ENCODE data around the gene ZBTB7C. TPM values are rescaled to one million over a fixed set of nuclear protein-coding genes. Genes with fewer than 3 reads are reported as not detected.

The ZBTB7C gene
- total RNA-seq, 1 experiment from 2014 or later: 0.18 TPM

DNA sequence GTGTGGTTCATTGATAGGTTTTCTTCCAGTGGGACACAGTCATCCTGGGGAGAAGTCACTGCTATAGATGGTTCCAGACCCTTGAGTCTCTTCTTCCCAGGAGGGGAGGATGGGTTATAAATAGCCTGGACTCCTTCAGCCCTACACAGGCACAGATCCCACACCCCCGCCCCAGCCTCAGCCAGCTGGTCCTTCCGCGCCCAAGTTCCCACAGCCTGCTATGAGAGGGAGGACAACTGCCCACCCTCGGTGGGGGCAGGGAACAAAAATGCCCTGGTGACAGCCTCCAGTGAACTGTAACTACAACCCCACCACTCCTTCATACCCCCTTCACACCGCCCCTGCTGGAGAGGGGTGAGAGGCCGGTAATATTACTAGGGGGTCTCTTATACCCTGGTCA is 3.2 kb downstream of the ZBTB7C start:
- POLR2A ChIA-PET: no interaction called here
- CTCF ChIA-PET: no interaction called here
- no peak for DNase-seq
- H3K36me3 ChIP-seq (ENCODE audit: control insufficient read depth, insufficient read depth, low read length): no peaks in the 10 kb centered on the region
- TF ChIP-seq CTCF (IDR thresholded peaks at IDR 0.05; ENCODE audit: insufficient read depth in 1 of 2, low read depth in 1 of 2, low read length in 1 of 2, severe bottlenecking in 1 of 2, unreplicated experiment in 1 of 2): no peak
- intact Hi-C loops (cut with micrococcal nuclease; ENCODE audit: unreplicated experiment): no loop called here
- peaks cover 17% of the 10 kb centered on the region for H3K27me3 Mint-ChIP-seq (ENCODE audit: insufficient read depth, unreplicated experiment)
- no peak overlapping the region for H3K27ac Mint-ChIP-seq (ENCODE audit: unreplicated experiment)
- H3K9me3 ChIP-seq: no peaks in the 10 kb centered on the region
- 0 out of 2 replicates have a peak, but pooled peaks cover 2% of the 10 kb centered on the region for H3K27me3 ChIP-seq (replicated peaks; ENCODE audit: control insufficient read depth, insufficient read depth, low read length)
- no peaks in the 10 kb centered on the region for H3K4me1 Mint-ChIP-seq (ENCODE audit: low read depth, unreplicated experiment)
- no peak overlapping the region for H3K4me3 ChIP-seq (ENCODE audit: low read depth, low read length)
- H3K4me1 ChIP-seq: no peaks in the 10 kb centered on the region
- no peak overlapping the region for H3K4me3 Mint-ChIP-seq (ENCODE audit: unreplicated experiment)
- H3K36me3 Mint-ChIP-seq (ENCODE audit: insufficient read depth, unreplicated experiment): no peaks in the 10 kb centered on the region
- no peaks in the 10 kb centered on the region for H3K9me3 Mint-ChIP-seq (ENCODE audit: unreplicated experiment)
- BruUV-seq (replicated peaks): no TSS peak

DNA sequence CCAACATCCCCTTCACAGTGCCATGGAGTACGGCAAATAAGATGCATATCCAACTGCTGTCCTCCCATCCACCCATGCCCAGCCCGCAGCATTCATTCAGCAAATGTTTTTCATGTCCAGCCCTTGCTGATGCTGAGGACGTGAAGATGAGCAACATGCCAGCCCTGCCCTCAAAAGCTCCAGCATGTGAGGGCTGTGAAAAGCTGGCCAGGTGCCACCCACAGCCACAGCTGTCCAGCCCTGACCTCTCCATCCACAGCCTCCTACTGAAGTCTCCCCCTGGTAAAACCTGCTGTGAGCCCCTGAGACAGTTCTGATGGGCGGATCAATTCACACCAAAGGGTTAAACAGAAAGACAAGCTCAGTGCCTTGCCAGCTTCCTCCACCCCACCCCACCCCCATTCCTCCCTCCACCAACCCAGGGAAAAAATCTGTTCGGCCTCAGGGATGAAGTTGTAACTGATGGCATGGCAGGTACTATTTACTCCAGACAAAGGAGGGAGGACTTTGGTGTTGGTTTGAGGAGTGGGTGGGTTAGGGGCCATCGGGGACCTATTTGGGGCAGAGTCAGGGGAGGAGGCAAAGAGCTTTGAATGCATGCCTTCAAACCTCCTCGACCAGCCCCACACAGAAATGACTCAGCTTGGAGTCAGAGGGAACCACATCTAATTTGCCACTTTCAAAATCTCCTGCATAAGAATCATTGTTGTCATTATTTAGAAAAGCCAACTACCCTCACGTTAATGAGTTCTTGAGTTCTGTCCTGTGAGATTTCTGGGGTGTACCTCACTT is 4.3 kb downstream of the ZBTB7C start:
- no peak for DNase-seq
- BruUV-seq (replicated peaks): no TSS peak
- ChIA-PET CTCF (no interaction called here), POLR2A (no interaction called here)
- Histone ChIP-seq H3K4me1 (no peaks in the 10 kb centered on the region), H3K4me3 (ENCODE audit: low read depth, low read length) (no peak overlapping the region), H3K36me3 (ENCODE audit: control insufficient read depth, insufficient read depth, low read length) (no peaks in the 10 kb centered on the region), H3K9me3 (no peaks in the 10 kb centered on the region), H3K27me3 (replicated peaks; ENCODE audit: control insufficient read depth, insufficient read depth, low read length) (0 out of 2 replicates have a peak, but pooled peaks cover 2% of the 10 kb centered on the region)
- Mint-ChIP-seq H3K36me3 (ENCODE audit: insufficient read depth, unreplicated experiment) (no peaks in the 10 kb centered on the region), H3K27me3 (ENCODE audit: insufficient read depth, unreplicated experiment) (peaks cover 17% of the 10 kb centered on the region), H3K9me3 (ENCODE audit: unreplicated experiment) (no peaks in the 10 kb centered on the region), H3K27ac (ENCODE audit: unreplicated experiment) (no peak overlapping the region), H3K4me3 (ENCODE audit: unreplicated experiment) (no peak overlapping the region), H3K4me1 (ENCODE audit: low read depth, unreplicated experiment) (no peaks in the 10 kb centered on the region)
- TF ChIP-seq CTCF (IDR thresholded peaks at IDR 0.05; ENCODE audit: insufficient read depth in 1 of 2, low read depth in 1 of 2, low read length in 1 of 2, severe bottlenecking in 1 of 2, unreplicated experiment in 1 of 2): no peak
- intact Hi-C loops (cut with micrococcal nuclease; ENCODE audit: unreplicated experiment): no loop called here

DNA sequence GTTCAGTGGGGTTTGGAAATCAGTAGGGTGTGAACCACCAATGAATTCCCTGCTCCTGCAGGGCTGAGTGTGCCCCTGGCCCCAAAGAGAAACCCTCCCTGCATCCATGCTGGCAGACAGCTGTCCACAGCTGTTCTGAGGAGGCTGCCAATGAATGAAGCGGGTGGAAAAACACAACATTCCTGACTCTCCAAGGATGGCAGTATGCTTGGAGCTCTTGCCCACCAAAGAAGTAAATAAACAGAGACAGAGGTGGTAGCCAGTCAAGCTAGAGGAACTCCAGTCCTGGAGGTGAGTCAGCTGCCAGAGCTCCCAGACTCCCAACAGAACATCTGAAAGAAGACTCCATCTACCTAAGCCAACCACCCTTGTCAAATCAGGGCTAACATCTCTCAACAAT is 6.2 kb downstream of the ZBTB7C start:
- H3K27me3 ChIP-seq (replicated peaks; ENCODE audit: control insufficient read depth, insufficient read depth, low read length): no peaks in the 10 kb centered on the region
- H3K4me1 Mint-ChIP-seq (ENCODE audit: low read depth, unreplicated experiment): no peaks in the 10 kb centered on the region
- H3K4me3 ChIP-seq (ENCODE audit: low read depth, low read length): no peak overlapping the region
- ChIA-PET POLR2A (no interaction called here), CTCF (no interaction called here)
- H3K27me3 Mint-ChIP-seq (ENCODE audit: insufficient read depth, unreplicated experiment): peaks cover 13% of the 10 kb centered on the region
- no peak for TF ChIP-seq CTCF (IDR thresholded peaks at IDR 0.05; ENCODE audit: insufficient read depth in 1 of 2, low read depth in 1 of 2, low read length in 1 of 2, severe bottlenecking in 1 of 2, unreplicated experiment in 1 of 2)
- no peak overlapping the region for H3K4me3 Mint-ChIP-seq (ENCODE audit: unreplicated experiment)
- no TSS peak for BruUV-seq (replicated peaks)
- no peaks in the 10 kb centered on the region for H3K9me3 ChIP-seq
- H3K36me3 Mint-ChIP-seq (ENCODE audit: insufficient read depth, unreplicated experiment): no peaks in the 10 kb centered on the region
- no peaks in the 10 kb centered on the region for H3K4me1 ChIP-seq
- no peaks in the 10 kb centered on the region for H3K36me3 ChIP-seq (ENCODE audit: control insufficient read depth, insufficient read depth, low read length)
- no peaks in the 10 kb centered on the region for H3K9me3 Mint-ChIP-seq (ENCODE audit: unreplicated experiment)
- intact Hi-C loops (cut with micrococcal nuclease; ENCODE audit: unreplicated experiment): no loop called here
- H3K27ac Mint-ChIP-seq (ENCODE audit: unreplicated experiment): no peak overlapping the region
- no peak for DNase-seq
